Neutrophil (primary cell): ENCODE results near the gene NAALAD2.
"Not testable (repeated sequence)": the region's sequence is repeated elsewhere in the genome, so short reads cannot be mapped to it uniquely, and the experiment has no call there.

Experiments
- H3K27ac ChIP-seq: fragments of 200-600 bp; sonication (generic); 2 replicates; pipeline ENCODE4 v1.5.1; 2016; ENCODE audit warnings: mild to moderate bottlenecking, moderate library complexity
- H3K27me3 ChIP-seq: fragments of 200-600 bp; sonication (generic); 2 replicates; pipeline ENCODE4 v1.6.0; 2016; ENCODE audit warnings: mild to moderate bottlenecking
- H3K36me3 ChIP-seq: fragments of 200-600 bp; sonication (generic); 2 replicates; pipeline ENCODE4 v1.5.1; 2017
- H3K4me1 ChIP-seq, 2 experiments: fragments of 200-600 bp in 1 of 2; sonication (generic) in 1 of 2; 1 replicate in 1 of 2; 2 replicates in 1 of 2; pipeline versions ENCODE4 v1.5.1 to v1.6.1; 2013 to 2016; ENCODE audit warnings: low read depth in 1 of 2, low read length in 1 of 2, mild to moderate bottlenecking in 1 of 2, moderate library complexity in 1 of 2; ENCODE audit not compliant: control insufficient read depth in 1 of 2, insufficient read depth in 1 of 2
- H3K4me3 ChIP-seq, 2 experiments: fragments of 200-600 bp in 1 of 2; sonication (generic) in 1 of 2; 1 replicate in 1 of 2; 2 replicates in 1 of 2; pipeline ENCODE4 v1.5.1; 2013 to 2016; ENCODE audit warnings: low read depth in 1 of 2, low read length in 1 of 2, mild to moderate bottlenecking in 1 of 2, moderate library complexity in 1 of 2
- H3K9me3 ChIP-seq: fragments of 200-600 bp; sonication (generic); 2 replicates; pipeline ENCODE4 v1.5.1; 2016
- CTCF ChIP-seq: fragments of 200-600 bp; sonication (generic); IDR thresholded peaks from 2 replicates; pipeline ENCODE4 v1.5.1; 2016; ENCODE audit warnings: antibody characterized with exemption

Gene NAALAD2

GRCh38 chr11:90235526-90235925 lies 101.1 kb downstream of the NAALAD2 start:
- Histone ChIP-seq H3K4me1 (no peaks in the 10 kb centered on the region), H3K27me3 (peaks cover 9% of the 10 kb centered on the region), H3K9me3 (no peaks in the 10 kb centered on the region), H3K36me3 (no peaks in the 10 kb centered on the region), H3K4me3 (no peak overlapping the region), H3K27ac (no peak overlapping the region)
- no peak for TF ChIP-seq CTCF

GRCh38 chr11:90237004-90237403 lies 102.5 kb downstream of the NAALAD2 start:
- no peak for TF ChIP-seq CTCF
- Histone ChIP-seq H3K36me3 (no peaks in the 10 kb centered on the region), H3K9me3 (no peaks in the 10 kb centered on the region)

GRCh38 chr11:90239967-90240636 lies 105.6 kb downstream of the NAALAD2 start:
- H3K9me3 ChIP-seq, H3K27me3 ChIP-seq, H3K36me3 ChIP-seq, H3K4me1 ChIP-seq, H3K27ac ChIP-seq, H3K4me3 ChIP-seq: not testable (repeated sequence)

More at GRCh38 chr11:90237004-90237403, 102.5 kb downstream of the NAALAD2 start:
- Histone ChIP-seq H3K4me3 (no peak overlapping the region), H3K27me3 (peaks cover 9% of the 10 kb centered on the region), H3K4me1 (no peaks in the 10 kb centered on the region), H3K27ac (no peak overlapping the region)

- TF ChIP-seq CTCF: no peak
- Histone ChIP-seq H3K27me3 (no peaks in the 10 kb centered on the region), H3K36me3 (no peaks in the 10 kb centered on the region)
Measured at GRCh38 chr11:90241414-90241813, 107.0 kb downstream of the NAALAD2 start.

More at GRCh38 chr11:90241414-90241813, 107.0 kb downstream of the NAALAD2 start:
- H3K9me3 ChIP-seq: no peaks in the 10 kb centered on the region
- no peaks in the 10 kb centered on the region for H3K4me1 ChIP-seq
- no peak overlapping the region for H3K27ac ChIP-seq
- H3K4me3 ChIP-seq: no peak overlapping the region
